ENCODE results near the gene CAV3.

CAV3 gene

DNA sequence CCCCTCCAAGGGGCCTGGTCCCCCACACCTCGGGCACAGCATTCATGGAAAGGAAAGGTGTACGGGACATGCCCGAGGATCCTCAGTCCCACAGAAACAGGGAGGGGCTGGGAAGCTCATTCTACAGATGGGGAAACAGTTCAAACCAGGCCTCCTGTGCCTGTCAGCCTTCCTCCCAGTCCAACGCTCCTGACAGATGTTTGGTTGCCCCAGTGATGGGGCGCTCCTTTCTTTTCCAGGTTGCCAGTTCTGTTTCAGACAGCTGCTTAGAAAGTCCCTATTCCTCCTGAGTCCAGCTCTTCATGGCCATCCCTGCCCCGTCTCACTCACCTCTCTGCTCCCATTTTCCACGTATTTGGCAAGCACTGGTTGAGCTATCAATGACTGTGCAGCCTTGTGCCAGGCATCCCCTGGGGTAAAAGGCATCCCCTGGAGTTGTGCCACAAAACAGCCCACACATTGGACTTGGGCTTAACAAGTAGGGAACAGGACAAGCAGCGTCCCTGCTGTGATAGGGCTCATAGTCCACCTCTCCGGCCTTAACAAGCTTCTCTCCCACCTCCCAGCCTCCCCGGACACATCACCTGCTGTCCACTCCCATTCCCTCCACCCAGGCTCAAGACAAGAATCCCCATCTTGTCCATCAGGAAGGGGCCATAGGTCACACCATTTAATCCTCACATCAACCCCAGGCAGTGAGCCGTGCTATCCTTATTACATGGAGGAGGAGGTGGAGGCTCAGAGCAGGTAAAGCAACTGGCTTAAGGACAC is 29.2 kb downstream of the CAV3 start:
- no peak for DNase-seq

DNA sequence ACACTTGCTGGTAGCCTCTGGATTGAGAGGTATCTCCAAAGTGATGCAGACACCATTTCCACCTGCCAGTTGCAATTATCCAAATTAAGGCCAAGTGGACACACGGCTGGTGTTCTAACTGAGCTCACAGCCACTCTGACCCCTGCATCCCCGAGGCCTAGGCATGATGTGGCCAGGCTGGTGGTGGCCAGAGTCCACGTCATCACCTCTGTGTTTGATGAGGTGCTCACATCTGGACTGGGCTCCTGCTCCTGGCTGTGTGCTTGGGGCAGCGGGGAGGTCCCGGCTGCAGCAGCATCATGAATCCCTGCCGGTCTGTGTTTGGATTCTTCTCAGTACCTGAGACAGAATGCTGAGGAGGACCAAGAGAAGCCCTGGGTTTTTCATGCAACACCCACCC is 30.9 kb downstream of the CAV3 start:
- no peak for DNase-seq

DNA sequence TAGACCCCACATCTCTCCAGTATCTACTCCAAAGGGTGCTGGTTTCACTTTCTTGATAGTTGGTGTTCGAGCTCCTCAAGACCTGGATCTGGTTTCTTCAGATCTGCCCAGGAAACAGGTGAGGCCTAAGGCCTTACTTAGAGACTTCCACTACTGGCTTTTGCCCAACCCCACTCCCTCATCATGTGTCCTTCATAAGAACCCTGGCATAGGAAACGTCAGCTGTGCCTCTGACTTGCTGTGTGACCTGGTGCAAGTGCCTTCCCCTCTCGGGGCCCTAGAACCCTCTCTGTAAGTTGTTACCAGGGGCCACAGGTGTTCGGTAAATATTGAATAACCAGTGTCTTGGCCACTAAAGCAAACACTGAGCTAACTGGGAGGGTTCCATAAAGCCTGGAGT is 31.9 kb downstream of the CAV3 start:
- no peak for DNase-seq

GRCh38 chr3:8766148-8766547 is 32.5 kb downstream of the CAV3 start:
- DNase-seq: no peak

DNA sequence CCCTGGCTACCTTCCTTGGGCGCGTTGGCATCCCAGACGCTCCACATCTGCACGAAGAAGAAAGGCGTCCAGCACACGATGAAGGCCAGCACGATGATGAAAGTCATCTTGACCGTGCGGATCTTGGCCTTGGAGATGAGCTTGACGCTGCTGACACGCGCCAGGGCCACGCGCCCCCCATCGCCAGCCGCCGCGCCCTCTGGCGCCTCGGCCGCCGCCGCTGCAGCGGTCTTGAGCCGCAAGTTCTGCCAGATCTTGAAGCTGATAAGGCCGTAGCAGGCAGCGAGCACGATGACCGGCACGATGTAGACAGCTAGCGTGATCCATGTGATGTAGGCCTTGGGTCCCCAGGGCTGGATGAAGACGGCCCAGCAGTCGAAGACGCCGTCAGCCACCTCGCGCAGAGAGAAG is 33.7 kb downstream of the CAV3 start:
- DNase-seq: no peak

GRCh38 chr3:8767667-8768363 is 34.2 kb downstream of the CAV3 start:
- DNase-seq: no peak

DNA sequence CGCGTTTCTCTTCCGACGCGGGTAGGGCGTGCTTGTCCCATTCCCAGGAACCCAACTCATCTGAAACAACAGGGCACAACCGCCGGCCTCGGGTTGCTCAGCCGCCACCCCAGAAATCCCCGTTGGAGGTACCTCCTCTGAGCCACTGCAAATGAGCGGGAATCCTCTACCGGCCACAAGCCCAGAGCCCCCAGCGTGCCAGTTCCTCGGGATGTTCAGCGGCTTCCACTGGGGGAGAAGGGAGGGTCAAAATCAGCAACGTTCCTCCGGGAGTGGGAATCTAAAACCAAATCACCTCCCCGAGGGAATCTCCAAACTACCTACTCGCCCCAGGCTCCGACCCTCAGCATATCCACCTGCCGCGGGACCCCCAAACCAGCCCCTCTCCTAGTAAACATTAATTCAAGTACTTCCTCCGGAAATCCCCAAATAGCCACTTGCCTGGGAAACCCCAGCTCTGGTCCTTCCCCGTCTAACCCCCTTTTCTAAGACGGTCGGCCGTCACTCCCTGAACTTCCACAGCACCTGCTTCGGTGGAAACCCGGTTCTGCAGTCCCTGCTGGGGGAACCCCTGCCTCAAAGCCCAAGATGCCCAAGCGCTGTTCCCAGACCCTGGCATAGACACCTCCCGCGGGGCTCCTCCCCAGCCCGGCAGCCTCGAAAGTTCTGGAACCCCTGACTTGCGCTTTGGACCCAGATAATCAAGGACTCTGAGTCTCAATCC is 34.9 kb downstream of the CAV3 start:
- no peak for DNase-seq

- DNase-seq: peak; percentile 15 to 45
These were observed 35.7 kb downstream of the CAV3 start, which contains the start of gene OXTR for GRCh38 chr3:8769088-8769822. TSS of gene OXTR (minus strand) at chr3:8769613. CDS start at chr3:8768187, 1,426 bp downstream.

GRCh38 chr3:8773941-8774542 is 40.4 kb downstream of the CAV3 start:
- DNase-seq: no peak

GRCh38 chr3:8775181-8775580 is 41.6 kb downstream of the CAV3 start:
- DNase-seq: no peak

GRCh38 chr3:8775602-8776001 is 42.0 kb downstream of the CAV3 start:
- no peak for DNase-seq

- DNase-seq: no peak
These were observed 42.8 kb downstream of the CAV3 start for GRCh38 chr3:8776406-8776805.

DNA sequence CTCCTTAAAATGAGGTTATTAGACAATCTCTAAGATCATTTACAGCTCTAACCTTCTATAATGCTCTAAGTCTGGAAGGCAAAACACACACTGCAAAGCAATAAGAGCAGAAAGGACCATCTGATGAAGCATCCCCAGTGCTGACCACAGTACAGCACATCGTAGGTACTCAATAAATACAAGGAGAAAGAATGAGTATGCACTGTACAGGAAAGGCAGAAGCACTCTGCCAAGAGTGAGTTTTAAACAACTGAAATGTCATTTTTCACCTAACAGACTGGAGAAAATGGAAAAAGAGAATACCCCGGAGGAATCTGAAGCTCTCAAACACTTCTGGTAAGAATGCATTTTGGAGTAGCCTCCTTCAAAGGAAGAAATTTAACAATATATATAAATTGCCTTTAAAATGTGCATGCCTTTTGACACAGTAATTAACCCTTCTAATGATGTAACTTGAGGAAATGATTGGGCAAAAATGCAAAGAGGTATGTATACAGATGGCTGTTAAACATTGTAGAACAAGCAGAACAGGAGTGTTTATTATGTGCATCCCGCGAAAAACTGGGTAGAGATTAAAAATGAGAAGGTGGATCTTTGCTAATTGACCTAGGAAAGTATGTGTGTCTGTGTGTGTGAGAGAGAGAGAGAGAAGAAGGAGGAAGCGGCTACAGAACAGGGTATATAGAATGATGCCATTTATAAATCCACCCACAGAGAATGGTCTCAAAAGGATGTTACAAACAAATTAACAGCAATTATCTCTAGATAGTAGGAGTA is 43.8 kb downstream of the CAV3 start:
- DNase-seq: no peak

DNA sequence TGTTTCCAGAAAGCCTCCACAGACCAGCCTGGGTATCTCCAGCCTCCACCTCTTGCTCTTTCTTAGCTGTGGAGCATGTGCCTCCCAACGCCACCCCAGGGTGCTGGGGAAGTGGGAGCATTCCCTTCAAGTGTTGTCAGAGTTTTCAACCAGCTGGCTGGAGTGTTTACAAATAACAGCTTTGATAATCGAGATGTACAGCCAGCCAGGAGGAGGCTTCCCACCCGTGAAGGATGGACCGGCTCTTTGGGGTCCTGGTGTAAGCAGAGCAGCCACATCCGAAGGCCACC is 44.3 kb downstream of the CAV3 start:
- no peak for DNase-seq

DNA sequence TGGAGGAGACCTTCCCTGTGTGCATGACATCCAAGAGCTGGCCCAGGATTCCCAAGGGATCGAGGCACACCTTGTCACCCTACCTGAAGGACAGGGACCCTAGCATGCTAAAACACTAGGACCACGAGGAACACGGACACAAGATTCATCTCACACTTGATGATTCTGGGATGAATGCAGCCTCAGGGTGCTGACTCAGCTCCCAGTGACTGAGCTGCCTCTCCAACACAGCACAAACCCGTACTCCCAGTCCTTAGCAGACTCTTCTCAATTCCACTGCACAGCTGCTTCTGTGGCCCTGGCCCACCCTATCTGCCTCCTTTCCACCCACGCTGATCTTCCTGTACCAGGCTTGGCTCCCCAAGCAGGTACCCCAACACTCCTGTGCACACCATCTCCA is 44.9 kb downstream of the CAV3 start:
- no peak for DNase-seq

- DNase-seq: no peak
These were observed 46.7 kb downstream of the CAV3 start for GRCh38 chr3:8780279-8780678.

- DNase-seq: no peak
These were observed 51.3 kb downstream of the CAV3 start for GRCh38 chr3:8784676-8785435.

DNA sequence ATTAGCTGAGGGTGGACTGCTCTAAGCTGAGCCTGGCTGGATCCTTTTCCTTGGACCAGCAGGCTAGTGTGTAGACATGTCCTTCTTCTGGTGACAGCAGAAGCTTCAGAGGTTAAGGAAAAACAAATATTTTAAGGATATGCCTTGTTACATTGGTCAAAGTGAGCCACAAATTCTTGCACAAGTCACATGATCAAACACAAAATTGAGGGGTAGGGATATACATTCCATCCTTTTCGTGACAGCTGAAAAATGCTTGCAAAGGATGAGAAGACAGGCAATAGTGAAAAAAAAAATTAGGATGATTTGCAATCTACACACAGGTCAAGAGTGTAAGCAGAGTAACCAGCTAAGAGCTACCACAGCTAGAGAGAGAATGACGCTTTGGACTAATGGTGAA is 56.9 kb downstream of the CAV3 start:
- DNase-seq: no peak

DNA sequence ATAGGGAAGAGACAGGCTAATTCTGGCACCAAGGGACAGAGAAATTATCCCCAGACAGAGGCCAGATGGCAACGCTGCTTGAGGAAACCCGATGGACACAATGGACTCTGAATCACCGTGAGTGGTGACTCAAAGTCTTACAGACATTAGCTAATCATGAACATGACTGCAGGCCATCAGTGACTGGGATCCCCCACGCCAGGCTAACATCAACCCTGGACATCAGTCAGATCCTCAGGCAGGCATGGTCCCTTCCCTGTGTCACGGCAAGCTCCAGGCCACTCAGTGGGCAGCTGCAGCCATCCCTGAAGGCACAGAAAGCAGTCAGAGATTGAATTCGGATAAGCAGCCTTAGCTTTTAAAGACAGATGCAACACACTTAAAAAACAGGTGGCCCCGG is 59.6 kb downstream of the CAV3 start:
- no peak for DNase-seq

GRCh38 chr3:8794247-8794646 is 60.6 kb downstream of the CAV3 start:
- no peak for DNase-seq
